HG03442 (cell line): ENCODE data around the gene PELI1.
A peak's percentile ranks its signal among the peaks of the same experiment; 100 is the strongest.

Experiments used
- ATAC-seq: cut with Tn5 transposase; IDR thresholded peaks from one replicate; pipeline ENCODE4 v1.9.1; 2021; ENCODE audit warnings: mild to moderate bottlenecking, moderate library complexity; ENCODE audit not compliant: unreplicated experiment

The PELI1 gene, protein sequence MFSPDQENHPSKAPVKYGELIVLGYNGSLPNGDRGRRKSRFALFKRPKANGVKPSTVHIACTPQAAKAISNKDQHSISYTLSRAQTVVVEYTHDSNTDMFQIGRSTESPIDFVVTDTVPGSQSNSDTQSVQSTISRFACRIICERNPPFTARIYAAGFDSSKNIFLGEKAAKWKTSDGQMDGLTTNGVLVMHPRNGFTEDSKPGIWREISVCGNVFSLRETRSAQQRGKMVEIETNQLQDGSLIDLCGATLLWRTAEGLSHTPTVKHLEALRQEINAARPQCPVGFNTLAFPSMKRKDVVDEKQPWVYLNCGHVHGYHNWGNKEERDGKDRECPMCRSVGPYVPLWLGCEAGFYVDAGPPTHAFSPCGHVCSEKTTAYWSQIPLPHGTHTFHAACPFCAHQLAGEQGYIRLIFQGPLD

DNA sequence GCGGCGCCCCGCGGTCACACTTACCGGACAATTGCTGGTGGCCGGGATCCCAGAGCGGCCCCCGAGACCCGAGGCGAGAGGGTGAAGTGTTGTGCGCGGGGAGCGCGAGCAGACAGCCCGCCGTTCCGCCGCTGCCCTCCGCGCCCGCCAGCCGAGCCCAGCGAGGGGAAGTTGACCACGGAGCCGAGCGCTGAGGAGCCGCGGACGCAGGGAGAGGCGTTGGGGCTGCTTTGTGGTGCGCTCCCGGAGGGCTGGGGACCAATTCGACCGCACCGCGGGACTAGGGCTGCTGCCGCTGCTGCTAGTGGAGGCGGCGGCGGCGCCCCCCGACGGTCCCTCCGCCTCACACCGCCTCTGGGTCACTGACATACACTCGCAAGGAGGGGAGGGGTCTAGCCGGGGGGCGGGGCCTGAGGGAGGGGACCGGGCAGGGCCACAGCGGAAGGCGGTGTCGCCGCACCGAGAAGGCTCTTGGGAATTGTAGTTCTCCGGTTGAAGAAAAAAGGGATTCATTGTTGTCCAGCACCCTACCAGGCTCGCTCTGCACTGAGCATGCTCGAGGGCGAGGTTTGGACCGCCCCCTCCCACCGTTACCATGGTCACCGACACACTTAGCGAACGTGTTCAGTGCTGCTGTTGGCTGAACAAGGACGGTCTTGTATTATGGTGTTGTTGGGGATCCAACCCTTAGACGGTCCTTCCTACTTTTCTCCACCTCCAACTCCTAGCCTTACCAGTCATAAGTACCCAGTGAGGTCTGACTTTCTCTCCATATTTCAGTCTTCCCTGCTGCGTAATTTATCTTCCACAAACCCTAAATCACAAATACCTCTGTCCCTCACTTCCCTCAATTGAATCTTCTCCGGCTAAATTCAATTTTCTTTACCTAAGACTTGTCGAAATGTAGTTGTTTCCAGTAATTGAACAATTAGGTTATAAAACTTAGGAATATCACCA, at the start of gene PELI1:
Gene PELI1, minus strand, starts transcription at position 364 of the 957 bp plus-strand sequence. CDS start 36,110 bp downstream, outside the sequence.
- ATAC-seq = peak; percentile 85

DNA sequence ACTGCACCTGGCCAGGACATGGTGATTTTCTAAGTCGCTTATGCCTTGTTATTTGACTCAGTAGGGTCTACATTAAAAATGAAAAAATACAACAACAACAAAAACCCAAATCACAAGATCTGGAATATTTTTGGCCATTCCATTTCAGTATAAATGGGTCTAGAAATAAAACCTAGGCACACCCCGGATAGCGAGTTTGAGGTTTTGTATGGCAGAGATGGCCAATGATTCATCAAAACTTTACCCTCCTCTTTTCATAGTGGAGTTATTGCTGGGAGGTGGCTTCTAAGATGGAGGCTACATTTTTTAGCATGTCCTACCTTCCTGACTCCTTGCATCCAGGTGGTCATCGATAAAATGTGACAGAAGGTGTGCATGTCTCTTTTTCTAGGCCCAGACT, 49.3 kb upstream of the PELI1 start:
- no peak for ATAC-seq

DNA sequence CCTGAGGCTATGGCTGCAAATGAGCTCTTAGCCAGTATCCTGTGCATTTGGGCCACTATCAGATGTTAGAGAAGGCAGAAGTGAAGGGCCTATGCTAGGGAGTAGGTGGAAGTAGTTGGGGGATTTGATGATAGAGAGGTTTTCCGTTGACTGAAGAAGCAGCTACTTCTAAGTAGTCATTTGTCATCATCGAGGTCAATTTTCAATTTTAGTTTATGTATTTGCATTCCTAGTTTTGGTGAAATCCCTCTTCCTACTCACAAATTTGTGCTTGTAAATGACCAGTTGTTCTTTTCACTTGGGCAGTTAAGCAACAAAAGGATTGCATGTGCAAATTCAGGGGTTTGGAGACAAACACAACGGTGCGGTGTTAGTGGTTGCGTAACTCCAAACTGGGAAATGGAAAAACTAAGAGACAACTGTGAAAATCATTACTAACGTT, 48.5 kb upstream of the PELI1 start:
- no peak for ATAC-seq

DNA sequence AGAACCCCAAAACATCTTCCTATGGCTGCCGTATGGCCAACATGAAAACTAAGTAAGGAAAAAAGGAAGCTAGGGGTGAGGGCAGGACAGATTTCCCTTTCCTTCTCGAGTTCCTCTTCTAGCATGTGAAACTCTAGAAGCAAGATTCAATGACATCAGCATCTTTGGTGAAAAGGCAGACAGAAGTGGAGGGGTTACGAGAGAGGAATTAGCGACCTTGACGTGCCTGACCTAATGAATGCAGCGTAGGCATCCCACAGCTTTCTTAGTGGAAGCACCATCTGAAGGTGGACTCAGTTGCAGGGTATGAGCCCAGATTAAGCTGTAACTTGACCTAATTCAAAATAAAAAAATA, 47.9 kb upstream of the PELI1 start:
- no peak for ATAC-seq

DNA sequence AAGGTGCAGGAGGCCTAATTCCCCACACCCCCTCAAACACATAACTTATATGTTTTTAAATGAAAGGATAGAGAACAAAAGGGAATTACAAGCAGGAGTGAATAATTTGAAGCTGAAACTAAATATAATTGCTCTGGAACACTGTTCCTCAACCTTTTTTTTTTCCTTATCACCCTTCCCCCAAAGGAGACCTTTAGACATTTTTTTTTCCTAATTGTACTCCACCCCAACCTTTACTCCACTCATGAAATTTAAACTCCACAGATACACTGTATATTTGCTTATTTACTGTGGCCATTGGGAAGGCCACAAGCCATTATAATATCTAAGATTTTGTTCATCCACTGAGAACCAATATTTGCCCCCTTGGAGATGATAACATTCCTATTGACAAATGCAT, 45.4 kb upstream of the PELI1 start:
- no peak for ATAC-seq

DNA sequence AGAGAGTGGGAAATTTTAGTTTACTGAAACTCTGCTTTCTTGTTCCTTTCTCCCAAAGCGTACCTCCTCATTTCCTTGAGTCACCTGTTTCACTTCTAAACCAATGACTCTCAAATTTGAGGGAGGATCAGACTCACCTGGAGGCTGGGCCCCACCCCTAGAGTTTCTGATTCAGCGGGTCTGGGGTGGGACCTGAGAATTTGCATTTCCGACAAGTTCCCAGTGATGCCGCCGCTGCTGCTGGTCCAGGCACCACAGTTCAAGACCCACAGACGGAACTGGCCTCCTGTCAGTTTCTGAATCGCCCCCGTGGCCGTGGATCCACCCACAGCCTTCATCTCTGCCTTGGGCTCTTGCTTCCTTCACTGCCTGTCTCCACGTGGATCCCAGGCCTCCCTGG, 44.9 kb upstream of the PELI1 start:
- no peak for ATAC-seq

DNA sequence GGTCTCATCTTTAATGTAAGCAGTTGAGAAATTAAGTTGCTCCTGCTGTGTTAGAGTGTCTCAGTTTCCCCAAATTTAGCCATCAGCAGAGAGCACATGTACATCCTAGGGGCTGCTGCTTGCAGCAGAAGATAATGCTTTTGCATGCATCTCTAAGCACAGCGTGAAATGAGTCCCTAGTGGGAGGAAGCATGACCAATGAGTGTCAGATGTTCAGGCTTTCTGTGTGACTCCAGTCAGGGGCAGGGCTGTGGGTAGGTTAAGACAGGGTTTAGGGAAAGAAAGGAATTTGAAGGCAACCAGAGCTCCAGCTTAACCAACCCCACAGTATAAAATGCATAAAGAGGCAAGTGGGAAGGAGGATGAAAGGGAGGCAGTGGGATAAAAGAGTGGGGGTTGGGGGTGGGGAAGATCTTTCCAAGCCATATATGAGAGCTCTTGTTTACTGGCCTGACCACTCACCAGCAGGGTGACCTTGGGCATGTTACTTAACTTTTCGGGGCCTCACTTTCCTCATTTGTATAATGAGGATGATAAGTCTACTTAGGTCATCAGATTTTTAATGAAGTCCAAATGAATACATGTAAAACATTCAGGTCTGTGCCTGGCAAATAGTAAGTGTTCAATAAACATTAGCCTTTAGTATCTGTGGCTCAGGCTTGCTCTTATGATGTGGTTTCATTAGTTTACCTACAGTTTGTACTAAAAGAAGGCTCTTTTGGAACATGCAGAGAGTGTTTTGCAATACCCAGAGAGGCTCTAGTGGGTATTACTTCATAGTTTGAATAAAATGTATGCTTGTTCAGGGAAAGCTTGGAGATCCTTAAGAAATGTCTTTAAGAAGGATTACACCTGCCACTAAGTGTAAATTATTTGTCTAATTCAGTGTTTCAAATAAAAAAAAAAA, 42.7 kb upstream of the PELI1 start:
- no peak for ATAC-seq

DNA sequence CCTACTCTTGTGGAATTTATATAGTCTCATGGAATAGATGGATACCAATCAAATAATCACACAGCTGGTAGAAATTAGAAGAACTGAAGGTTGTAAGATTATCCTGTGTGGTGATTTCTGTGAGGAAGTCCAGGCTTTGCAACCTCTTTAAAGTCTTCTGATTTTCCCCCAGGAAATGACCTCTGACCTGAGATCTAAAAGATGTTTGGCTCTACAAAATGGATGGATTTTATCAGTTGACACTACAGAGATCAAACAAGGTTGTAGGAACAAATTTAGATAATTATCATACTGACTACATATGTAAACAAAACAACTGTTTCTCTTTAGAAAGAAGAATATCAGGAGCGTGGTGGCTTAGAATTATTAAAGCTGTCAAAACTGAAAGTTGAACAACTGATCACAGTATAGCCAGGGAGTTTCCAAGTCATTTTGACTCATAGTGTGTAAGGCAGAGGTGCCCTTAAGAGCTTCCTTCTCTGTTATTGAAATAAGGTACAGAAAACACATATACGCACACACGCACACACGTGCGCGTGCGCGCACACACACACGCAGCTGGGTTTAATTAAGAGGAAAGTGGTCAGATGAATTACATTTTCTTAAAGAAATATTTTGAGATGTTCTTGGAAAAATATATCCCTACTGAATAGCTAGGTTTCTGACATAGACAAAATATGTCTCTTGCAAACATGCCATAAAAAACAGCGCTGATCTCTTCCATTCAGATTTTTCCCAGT, 35.5 kb upstream of the PELI1 start:
- ATAC-seq = peak; percentile 97

DNA sequence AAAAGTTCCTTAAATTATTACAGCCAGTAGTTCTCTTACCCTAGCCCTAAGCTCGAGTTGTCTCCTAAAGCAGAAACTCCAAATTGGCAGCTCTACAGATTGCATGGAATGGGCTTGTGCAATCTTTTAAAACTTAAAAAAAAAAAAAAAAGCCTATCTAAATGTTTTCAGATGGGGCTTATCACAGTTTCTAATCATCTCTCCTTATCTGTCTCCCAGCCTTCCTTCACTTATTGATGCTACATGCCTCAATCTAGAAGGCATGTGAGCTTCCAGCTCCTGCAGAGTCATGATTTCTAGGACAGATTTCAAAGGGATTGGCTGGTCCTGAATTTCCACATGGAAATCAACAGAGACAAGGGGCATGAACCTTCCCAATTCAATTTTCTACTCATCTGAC, 33.1 kb upstream of the PELI1 start:
- ATAC-seq = no peak

DNA sequence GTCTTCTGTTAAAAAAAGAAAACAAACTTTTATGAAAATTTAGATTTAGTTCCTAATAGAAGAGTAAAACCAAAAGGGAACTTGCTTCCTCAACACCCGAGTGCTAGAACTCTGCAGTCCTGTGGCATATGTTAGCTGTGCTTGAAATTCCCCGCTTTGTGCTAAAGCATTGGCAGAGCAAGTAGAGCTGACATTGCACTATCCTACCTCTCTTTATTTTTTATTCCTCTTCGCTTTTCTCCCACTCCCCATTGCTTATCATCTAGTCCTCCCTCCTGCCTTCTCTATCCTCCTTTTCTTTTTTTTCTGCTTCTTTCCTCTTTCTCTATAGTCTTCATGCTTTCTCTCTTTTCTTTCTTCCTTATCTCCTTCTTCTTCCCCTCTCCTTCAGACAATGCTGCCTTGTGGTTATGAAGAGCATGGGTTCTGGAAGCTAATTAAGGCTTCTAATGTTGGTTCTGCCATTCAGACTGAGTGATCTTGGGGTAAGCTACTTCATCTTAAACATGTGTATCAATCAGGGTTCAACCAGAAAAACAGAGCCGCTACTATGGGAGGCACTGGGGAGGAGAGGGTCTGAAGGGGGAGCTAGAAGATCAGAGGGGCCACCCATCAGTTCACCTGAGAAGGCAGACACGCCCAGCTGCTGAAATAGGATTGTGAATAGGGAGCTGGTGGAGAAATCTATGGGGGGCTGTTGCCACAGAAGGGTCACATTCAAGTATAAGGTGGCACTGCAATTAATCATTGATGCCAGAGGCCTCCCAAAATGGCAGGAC, 31.4 kb upstream of the PELI1 start:
- no peak for ATAC-seq

DNA sequence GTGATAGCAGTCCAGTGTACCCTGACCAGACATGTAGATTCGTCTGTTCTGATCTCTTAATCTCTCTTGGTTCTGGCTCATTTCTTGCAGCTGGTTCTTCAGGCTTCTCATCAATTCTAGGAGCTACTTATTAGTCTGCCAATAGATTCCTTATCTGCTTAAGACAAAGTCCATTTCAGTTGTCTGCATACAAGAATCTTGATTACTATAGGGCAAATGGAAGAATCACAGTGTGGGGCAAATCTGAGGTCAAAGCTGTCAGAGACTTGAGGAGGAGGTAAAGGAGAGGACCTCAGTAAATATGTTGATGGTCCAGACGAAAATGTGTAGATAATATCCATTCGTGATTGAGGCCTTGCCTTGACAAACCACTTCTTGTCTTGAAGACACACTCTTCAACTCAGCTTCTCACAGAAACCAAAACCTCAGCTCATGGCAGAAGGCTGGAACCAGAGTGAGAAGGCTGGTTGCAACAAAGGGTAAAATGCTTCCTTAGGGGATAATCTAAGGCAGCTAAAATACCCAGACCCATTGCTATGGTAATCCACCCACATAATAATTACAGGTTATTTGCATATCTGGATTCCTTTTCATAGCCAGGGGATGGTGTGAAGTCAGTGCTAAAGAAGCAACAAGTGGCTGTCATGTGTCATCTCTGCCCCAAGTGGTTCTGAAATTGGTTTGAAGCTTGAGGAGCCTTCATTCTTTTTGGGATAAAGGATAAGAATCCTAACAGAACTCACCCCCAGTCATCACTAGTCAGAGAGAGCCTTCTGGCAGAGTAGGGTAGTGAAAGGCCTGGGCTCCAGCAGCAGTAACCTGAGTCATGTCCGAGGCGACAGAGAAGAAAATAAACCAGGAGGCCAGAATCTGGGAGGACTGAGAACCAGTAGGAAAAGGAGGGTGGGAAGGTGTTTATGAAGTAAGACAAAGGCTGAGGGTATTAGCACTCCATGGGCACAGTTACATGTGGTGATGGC, 29.2 kb upstream of the PELI1 start:
- ATAC-seq = no peak

DNA sequence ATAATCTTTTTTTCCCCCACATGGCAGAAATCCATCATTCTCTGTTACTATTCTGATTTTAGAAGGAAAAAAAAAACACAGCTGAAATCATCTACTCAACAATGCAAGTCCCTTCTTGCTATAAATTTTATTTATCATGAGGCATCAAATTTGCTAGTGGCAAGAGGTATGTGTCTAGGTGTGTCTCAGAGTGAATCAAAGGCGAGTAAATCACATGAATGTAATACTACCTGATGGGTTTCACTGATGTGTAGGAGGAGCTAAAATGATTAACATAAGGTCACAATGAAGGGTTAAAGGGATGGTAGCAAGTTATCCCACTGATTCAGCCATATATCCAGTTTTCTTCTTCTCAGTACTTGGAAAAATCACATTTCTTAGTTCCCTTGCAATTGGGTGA, 24.5 kb upstream of the PELI1 start:
- ATAC-seq = no peak

DNA sequence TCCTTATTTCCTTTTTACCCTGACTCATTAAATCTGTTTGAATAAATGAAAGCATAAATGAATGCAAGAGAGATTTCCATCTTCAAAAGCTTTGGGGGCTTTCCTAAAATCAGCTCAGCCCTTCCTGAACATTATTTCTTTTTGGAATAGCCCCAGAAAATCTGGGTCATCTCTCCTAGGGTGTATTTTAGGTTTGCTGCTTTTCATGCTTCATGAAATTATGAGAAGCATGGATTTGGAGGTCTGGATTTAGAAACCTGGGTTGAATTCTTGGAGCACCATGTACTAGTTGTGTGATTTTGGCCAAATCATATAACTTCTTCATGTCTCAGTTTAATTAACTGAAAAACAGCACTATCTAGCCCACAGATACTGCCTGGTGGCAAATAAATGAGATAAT, 24.0 kb upstream of the PELI1 start:
- no peak for ATAC-seq

DNA sequence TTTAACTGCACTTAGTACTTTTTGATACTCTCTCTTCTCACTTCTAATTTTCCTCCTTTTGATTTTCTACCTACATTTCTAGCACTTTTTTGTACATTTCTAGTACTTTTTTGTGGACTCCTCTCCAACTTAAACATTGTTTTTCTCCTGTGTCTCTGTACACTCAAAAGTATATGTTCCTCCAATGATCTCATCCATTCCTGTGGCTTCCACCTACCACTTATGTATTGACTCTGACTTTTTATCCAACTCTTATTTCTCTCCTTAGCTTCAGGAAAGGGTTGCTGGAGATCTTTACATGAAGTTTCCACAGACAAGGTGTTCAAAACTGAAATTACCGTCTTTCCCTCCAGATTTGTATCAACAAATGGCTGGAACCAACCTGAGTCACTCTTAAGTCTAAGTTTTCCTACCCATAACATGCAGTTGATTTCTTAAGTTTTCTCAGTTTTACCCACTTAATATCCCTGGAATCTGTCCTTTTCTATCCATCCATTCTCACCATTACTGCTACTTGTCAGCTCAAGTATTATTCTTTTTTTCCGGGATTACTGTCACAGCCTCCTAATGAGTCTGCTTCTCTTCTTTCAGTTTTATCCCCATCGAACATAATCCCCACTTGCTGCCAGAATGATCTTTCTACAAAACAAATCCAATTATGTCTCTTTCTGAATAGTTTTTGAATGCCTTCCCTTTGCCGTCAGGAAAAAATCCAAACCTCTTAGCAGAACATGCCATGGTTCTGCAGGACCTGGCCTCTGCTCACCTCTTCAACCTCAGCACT, 22.6 kb upstream of the PELI1 start:
- no peak for ATAC-seq

DNA sequence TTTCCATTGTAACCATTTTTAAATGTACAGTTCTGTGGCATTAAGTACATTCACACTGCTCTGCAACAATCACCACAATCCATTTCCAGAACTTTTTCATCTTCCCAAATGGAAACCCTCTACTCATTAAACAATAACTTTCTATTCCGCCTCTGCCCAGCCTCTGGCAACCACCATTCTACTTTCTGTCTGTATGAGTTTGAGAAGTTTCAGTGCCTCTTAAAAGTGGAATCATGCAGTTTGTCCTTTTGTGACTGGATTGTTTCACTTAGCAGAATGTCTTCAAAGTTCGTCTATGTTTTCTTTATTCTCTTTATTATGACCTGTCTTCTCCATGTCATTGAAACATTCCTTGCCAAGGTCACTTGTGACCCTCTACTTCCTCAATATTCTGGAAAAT, 22.0 kb upstream of the PELI1 start:
- ATAC-seq = no peak

DNA sequence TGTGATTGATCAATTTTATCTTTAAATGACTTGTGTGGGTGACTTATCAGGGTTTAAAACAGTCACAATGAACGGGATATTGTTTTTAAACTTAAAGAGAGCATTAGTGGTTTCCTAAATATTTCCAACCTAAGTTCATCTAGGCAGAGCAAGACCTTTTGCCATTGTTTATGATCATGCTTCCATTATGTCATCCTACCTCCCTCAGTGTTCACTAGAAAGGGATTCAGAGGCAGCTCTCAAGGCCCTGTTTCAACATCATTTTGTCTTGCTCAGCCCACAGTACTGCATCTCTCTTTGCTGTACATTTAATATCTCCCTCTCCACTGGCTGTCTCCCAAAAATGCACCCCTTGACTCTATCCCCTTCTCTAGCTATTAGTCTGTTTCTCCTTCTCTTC, 21.5 kb upstream of the PELI1 start:
- ATAC-seq = no peak

DNA sequence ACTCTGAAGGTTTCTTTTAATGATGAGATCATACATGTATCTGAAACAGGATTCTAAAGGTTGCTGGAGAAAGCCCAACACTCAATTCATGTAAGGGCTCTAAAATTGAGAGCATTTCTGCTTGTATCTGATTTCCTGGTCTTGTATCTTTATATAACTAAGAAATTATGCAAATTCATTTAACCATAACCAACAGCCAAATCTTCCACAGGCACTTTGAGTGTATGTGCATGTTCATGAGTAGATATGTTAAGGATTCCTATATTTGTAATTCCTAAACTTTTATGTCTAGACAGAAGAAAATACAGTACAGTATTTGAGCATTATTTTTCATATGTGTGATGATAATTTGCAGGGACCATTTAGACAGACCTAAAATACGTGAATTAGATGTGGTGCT, 20.4 kb upstream of the PELI1 start:
- ATAC-seq = no peak
